HG03439 (cell line): ENCODE measurements around the gene NPPB.

Source experiments
- ATAC-seq: cut with Tn5 transposase; IDR thresholded peaks from one replicate; pipeline ENCODE4 v1.9.1; 2021; ENCODE audit warnings: mild to moderate bottlenecking, moderate library complexity; ENCODE audit not compliant: unreplicated experiment

NPPB gene

DNA sequence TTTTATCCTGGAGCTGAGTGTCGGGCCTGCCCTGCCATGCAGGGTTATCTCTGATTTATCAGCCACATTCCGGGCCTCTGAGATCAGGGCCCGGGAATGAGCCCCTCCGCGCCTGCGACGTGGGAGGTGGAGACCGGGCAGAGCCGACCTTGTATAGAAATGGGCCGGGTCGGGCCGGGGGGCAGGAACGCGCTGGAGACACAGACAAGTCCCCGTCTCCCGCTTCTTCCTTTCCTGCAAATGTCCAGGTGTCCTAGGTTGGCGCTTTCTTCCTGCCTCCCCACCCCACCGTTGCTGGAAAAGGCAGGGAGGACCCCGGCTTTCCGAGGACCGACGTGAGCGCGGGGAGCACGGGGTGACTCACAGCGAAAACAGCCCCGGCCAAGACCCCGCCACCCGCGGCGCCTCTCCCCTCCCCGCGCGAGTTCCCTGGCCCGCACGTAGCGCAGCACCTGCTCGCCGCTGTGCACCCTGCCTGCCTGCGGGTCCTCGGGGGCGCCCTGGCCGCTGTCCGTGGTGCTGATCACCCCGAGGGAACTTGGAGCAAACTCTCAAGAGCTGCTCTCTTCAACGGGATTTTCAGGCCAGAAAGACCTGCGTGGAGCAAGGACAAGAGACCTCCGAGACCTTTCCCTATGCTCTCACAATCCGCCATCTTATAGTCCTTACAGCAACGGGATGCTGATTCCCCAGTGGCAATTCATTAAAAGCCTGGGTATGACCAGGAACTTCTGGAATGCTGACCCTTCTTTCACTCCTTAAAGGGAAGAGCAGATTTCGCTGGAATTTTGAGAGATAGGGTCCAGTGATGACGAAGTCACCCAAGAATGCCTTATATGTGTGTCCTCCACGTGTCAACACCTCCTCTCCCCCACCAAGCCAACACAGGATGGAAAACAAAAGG lies 475 bp upstream of the NPPB start:
- no peak for ATAC-seq

GRCh38 chr1:11858158-11858557 lies 587 bp downstream of the NPPB start:
- no peak for ATAC-seq

GRCh38 chr1:11857164-11857851 lies 1.4 kb downstream of the NPPB start:
- no peak for ATAC-seq

DNA sequence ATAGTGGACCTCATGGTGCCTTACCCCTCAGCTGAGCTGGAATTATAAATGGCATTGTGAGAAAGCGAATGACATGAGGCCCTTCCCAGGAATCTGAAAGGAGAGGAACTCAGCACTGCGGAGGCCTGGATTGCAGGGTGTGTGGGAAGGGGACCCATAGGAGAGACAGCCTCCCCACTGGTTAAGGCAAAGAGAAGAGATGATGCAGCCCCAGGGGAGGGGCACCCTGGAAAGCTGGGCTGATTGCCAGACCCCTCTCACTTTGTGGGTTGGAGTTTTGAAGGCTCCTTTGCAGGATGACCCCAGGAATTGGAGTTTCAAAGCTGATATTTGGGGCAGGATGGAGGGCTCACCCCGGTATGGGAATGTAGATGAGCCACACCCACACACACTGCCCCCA lies 2.0 kb downstream of the NPPB start:
- no peak for ATAC-seq

GRCh38 chr1:11855430-11855829 lies 3.3 kb downstream of the NPPB start:
- ATAC-seq = no peak

DNA sequence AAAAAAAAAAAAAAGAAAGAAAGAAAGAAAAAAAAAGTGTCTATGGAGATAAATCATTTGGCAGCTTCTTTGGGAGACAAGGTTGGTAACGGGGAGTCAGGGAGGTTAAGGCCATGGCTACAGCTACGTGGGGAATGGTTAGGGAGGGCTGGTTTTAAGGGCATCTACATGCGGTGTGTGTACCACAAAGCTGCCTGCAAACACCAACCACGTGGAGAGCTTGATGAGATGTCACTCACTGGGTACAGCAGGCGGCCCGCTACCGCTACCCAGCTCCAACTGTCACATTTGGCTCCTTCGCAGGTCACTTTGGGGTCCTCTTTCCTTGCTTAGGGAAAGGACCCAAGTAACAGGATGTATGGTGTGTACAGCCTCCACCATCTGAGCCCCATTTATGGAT lies 4.2 kb downstream of the NPPB start:
- ATAC-seq = no peak

DNA sequence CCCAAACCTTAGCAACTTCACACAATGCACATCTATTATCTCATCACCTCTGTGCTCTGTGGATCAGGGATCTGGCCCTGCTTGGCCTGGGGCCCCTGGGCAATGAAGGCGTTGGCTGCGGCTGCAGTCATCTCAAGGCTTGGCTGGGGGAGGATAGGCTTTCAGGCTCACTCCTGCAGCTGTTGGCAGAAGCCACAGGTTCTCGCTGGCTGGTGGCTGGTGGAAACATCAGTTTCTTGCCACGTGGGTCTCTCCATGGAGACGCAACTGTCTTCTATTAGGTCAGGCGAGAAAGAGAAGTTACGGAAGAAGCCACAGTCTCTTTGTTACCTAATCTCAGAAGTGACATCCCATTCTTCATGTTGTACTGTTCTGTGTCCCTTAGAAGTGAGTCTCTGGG lies 7.6 kb downstream of the NPPB start:
- no peak for ATAC-seq

GRCh38 chr1:11850156-11850555 lies 8.6 kb downstream of the NPPB start:
- ATAC-seq = no peak

DNA sequence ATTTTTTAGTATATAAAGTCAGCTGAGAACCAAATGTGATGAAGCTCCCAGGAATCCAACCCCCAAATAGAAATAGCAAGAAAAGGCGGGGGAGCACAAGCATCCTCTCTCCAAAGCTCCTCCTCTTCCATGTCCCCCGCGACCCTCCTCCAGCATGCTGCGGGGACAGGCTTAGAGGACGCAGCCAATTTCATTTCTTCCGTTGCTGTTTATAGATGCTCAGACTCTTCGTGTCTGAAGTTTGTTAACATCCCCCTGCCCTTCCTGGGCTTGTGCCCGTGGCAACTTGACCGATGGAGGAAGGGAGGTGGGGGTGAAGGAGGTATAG lies 10.4 kb downstream of the NPPB start:
- ATAC-seq = no peak

GRCh38 chr1:11847667-11848372 lies 10.9 kb downstream of the NPPB start, which contains the start of gene NPPA:
TSS of gene NPPA (minus strand) at chr1:11847783. CDS start at chr1:11847684, 99 bp downstream.
- no peak for ATAC-seq

GRCh38 chr1:11845641-11846335 lies 13.0 kb downstream of the NPPB start:
- no peak for ATAC-seq

- no peak for ATAC-seq
Observed at GRCh38 chr1:11842154-11843041, 16.3 kb downstream of the NPPB start.

- no peak for ATAC-seq
Observed at GRCh38 chr1:11841245-11842153, 17.2 kb downstream of the NPPB start.

DNA sequence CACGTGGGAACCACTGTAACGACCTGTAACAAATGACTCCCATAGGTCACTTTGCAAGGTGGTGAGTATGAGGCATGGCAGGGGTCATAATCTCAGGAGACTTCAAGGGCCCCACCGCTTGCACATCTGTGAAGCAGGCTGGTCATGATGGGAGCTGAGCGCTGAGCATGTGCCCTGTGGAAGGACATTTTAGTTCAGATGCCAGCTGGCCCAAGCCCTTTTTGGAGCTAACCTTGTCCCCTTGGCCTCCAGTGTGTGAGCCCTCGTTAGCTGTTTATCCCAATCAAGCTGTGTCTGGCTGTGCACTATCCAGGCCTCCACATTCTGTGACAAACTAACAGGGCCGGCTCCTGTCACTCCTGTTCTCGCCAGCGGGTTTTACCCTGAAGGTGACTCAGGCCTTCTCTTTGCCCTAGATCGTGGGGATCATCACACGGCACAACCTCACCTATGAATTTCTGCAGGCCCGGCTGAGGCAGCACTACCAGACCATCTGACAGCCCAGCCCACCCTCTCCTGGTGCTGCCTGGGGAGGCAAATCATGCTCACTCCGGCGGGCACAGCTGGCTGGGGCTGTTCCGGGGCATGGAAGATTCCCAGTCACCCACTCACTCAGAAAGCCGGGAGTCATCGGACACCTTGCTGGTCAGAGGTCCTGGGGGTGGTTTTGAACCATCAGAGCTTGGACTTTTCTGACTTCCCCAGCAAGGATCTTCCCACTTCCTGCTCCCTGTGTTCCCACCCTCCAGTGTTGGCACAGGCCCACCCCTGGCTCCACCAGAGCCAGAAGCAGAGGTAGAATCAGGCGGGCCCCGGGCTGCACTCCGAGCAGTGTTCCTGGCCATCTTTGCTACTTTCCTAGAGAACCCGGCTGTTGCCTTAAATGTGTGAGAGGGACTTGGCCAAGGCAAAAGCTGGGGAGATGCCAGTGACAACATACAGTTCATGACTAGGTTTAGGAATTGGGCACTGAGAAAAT lies 18.7 kb downstream of the NPPB start:
- ATAC-seq = no peak

DNA sequence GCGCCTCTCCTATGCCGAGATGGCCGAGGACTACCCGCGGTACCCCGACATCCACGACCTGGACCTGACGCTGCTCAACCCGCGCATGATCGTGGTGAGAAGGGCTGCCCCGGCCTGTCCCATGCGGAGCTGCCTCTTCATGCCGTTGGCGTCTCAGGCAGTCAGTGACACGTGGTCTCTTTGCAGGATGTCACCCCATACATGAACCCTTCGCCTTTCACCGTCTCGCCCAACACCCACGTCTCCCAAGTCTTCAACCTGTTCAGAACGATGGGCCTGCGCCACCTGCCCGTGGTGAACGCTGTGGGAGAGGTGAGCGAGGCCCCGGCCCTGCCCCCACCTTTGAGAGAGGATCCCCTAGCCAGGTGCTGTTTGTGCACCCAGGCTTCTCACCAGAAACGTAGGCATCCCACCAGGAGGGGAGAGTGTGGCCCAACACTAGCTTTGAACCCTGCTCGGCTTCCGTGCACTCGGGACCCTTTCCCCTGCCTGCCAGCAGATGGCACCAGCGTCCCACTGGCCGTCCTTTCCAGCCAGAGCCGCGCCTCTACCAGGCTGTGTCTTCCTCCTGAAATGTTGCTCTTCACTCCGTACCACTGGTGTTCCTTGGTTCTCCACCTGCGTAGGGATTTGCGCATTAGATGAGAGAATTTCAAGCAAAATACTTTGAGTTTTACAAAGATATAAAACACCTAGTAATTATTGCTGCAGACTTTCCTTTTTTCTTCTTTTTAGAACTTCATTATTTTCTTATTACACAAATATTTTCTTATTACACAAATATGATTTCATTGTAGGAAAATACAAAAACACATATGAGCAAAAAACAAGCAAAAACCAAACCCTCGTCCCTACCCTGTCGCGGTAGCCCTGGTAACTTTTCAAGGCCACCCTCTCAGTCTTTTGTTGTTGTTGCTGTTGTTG lies 20.1 kb downstream of the NPPB start:
- ATAC-seq = no peak

DNA sequence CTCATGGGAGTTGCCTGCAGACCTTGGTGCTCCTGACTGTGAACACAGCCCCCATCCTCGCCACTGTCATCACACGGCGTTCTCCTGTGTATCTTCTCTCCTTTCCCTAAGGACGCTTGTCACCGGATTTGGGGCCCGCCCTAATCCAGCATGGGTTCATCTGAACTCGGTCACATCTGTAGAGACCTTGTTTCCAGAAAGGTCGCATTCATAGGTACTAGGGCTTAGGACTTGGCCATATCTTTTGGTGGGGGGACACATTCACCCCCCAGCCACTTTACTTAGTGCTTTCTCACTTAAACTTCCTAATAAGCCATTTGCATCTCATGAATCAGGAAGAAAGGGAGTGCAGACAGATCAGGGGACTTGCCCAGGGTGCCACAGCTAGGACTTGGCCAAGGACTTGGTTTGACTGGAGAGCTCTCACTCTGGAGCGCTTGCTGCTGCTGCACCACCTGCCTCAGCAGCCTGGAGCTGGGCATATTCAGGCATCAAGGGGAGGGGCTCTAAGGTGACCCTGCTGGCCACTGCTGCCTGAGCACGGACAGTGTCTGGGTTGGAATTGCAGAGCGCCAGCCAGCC lies 20.9 kb downstream of the NPPB start:
- ATAC-seq = no peak
